ENCODE data around the gene ZC3H12A.

Gene ZC3H12A

GRCh38 chr1:37468037-37468436 is 6.3 kb upstream of the ZC3H12A start:
- no peaks in the 10 kb centered on the region for H3K36me3 ChIP-seq (ENCODE audit: control insufficient read depth, insufficient read depth, low read length)
- no peak overlapping the region for H2AFZ ChIP-seq
- no peak for TF ChIP-seq CTCF (IDR thresholded peaks at IDR 0.05)

GRCh38 chr1:37469386-37469785 is 5.0 kb upstream of the ZC3H12A start:
- H3K4me2 ChIP-seq (ENCODE audit: low read length), result no peak overlapping the region
- H3K36me3 ChIP-seq (ENCODE audit: control insufficient read depth, insufficient read depth, low read length), result no peaks in the 10 kb centered on the region
- no peak for TF ChIP-seq CTCF (IDR thresholded peaks at IDR 0.05)
- no peaks in the 10 kb centered on the region for H3K9me3 ChIP-seq (ENCODE audit: control insufficient read depth, low read length)
- no peaks in the 10 kb centered on the region for H3K4me1 ChIP-seq
- H3K27me3 ChIP-seq (ENCODE audit: control insufficient read depth, insufficient read depth, low read length), result no peaks in the 10 kb centered on the region
- no peak overlapping the region for H2AFZ ChIP-seq
- no peak overlapping the region for H3K9ac ChIP-seq
- H3K4me3 ChIP-seq (ENCODE audit: low read depth, low read length), result no peak overlapping the region
- H3K27ac ChIP-seq, result no peak overlapping the region
- H3K79me2 ChIP-seq, result no peaks in the 10 kb centered on the region

More at GRCh38 chr1:37468037-37468436, 6.3 kb upstream of the ZC3H12A start:
- Histone ChIP-seq H3K27me3 (ENCODE audit: control insufficient read depth, insufficient read depth, low read length) (no peaks in the 10 kb centered on the region), H3K9me3 (ENCODE audit: control insufficient read depth, low read length) (no peaks in the 10 kb centered on the region), H3K4me3 (ENCODE audit: low read depth, low read length) (no peak overlapping the region), H3K27ac (no peak overlapping the region), H3K4me2 (ENCODE audit: low read length) (no peak overlapping the region), H3K79me2 (no peaks in the 10 kb centered on the region), H3K9ac (no peak overlapping the region), H3K4me1 (no peaks in the 10 kb centered on the region)

GRCh38 chr1:37471345-37472231 is 2.8 kb upstream of the ZC3H12A start:
- Histone ChIP-seq H3K4me3 (ENCODE audit: low read depth, low read length) (no peak overlapping the region), H3K9ac (no peak overlapping the region), H3K79me2 (no peaks in the 10 kb centered on the region), H3K36me3 (ENCODE audit: control insufficient read depth, insufficient read depth, low read length) (no peaks in the 10 kb centered on the region), H3K4me1 (no peaks in the 10 kb centered on the region), H3K27me3 (ENCODE audit: control insufficient read depth, insufficient read depth, low read length) (no peaks in the 10 kb centered on the region), H3K27ac (peak overlapping the region; percentile 19), H3K9me3 (ENCODE audit: control insufficient read depth, low read length) (no peaks in the 10 kb centered on the region), H3K4me2 (ENCODE audit: low read length) (no peak overlapping the region), H2AFZ (no peak overlapping the region)
- no peak for TF ChIP-seq CTCF (IDR thresholded peaks at IDR 0.05)

- Histone ChIP-seq H3K27ac (no peak overlapping the region), H3K36me3 (ENCODE audit: control insufficient read depth, insufficient read depth, low read length) (no peaks in the 10 kb centered on the region), H3K9ac (no peak overlapping the region), H3K79me2 (no peaks in the 10 kb centered on the region), H3K4me1 (peaks cover 2% of the 10 kb centered on the region), H3K9me3 (ENCODE audit: control insufficient read depth, low read length) (no peaks in the 10 kb centered on the region), H3K27me3 (ENCODE audit: control insufficient read depth, insufficient read depth, low read length) (no peaks in the 10 kb centered on the region), H3K4me3 (ENCODE audit: low read depth, low read length) (no peak overlapping the region), H3K4me2 (ENCODE audit: low read length) (no peak overlapping the region), H2AFZ (no peak overlapping the region)
- no peak for TF ChIP-seq CTCF (IDR thresholded peaks at IDR 0.05)
Observed at GRCh38 chr1:37472281-37472680, 2.1 kb upstream of the ZC3H12A start.

GRCh38 chr1:37472994-37473393 is 1.4 kb upstream of the ZC3H12A start:
- no peaks in the 10 kb centered on the region for H3K36me3 ChIP-seq (ENCODE audit: control insufficient read depth, insufficient read depth, low read length)
- no peak overlapping the region for H3K27ac ChIP-seq
- no peak overlapping the region for H3K4me3 ChIP-seq (ENCODE audit: low read depth, low read length)
- no peak overlapping the region for H3K4me2 ChIP-seq (ENCODE audit: low read length)
- H3K27me3 ChIP-seq (ENCODE audit: control insufficient read depth, insufficient read depth, low read length), result no peaks in the 10 kb centered on the region
- no peak overlapping the region for H3K9ac ChIP-seq
- H2AFZ ChIP-seq, result no peak overlapping the region
- H3K79me2 ChIP-seq, result no peaks in the 10 kb centered on the region
- no peak for TF ChIP-seq CTCF (IDR thresholded peaks at IDR 0.05)
- peaks cover 2% of the 10 kb centered on the region for H3K4me1 ChIP-seq
- no peaks in the 10 kb centered on the region for H3K9me3 ChIP-seq (ENCODE audit: control insufficient read depth, low read length)
